22Rv1 (cell line): ENCODE results near the gene FGF11.

Experiments
- CTCF ChIP-seq: fragments of 450-650 bp; IDR thresholded peaks from 2 replicates; pipeline ENCODE4 v1.5.1; 2017; ENCODE audit warnings: mild to moderate bottlenecking
- ZFX ChIP-seq: fragments of 450-650 bp; IDR thresholded peaks from 2 replicates; pipeline ENCODE4 v1.6.1; 2017; ENCODE audit warnings: antibody characterized with exemption, borderline replicate concordance

DNA sequence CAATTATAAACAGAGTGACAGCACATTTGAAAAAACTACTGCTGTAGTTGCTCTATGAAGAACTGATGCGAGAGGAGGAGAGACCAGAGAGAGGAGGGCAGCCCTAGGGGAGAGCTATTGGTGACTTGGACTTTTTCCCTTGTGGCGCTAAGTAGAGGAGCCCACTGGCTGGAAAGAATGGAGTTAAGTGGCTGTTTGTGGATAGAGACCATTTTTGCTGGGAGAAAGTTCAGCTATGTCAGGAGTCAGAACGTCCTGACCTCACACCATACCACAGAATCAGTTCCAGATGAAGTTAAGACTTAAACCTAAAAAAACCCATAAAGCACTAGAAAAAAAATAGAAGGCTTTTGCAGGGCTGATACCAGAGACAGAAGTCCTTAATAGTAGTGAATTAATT, 46.9 kb downstream of the FGF11 start:
- TF ChIP-seq CTCF (no peak), ZFX (no peak)
